Measurements from ENCODE around the gene SLC25A41.

GRCh38 chr19:6424195-6424938, 9.2 kb downstream of the SLC25A41 start, which contains the start of gene KHSRP:
- TF ChIP-seq CTCF (IDR thresholded peaks at IDR 0.05), result no peak
- TF ChIP-seq POLR2A (IDR thresholded peaks at IDR 0.05), result peak; percentile 28 to 86
